Left cardiac atrium (tissue), 4 donors: ENCODE measurements around the gene CEP72. TPM values are rescaled to one million over a fixed set of nuclear protein-coding genes. Genes with fewer than 3 reads are reported as not detected.
"Not testable (repeated sequence)": the region's sequence is repeated elsewhere in the genome, so short reads cannot be mapped to it uniquely, and the experiment has no call there.

Source experiments
- ATAC-seq, 2 donors: fragments of 200-7000 bp; cut with Tn5 transposase; one replicate each; pipeline ENCODE4 v1.9.1; 2020; ENCODE audit warnings: mild to moderate bottlenecking in 2 of 2, moderate library complexity in 2 of 2
- DNase-seq: peaks from one replicate; pipeline ENCODE4 v3.0.0-alpha.2; 2020
- intact Hi-C, 2 donors: fragments of 100-400 bp; cut with DNase I; formaldehyde crosslinking; loops; one replicate each; pipeline versions ENCODE4 v1.14.1 to v1.15.1; 2022 to 2023
- total RNA-seq, 2 donors: library from RNA; stranded (reverse); fragmentation: NEBNext Ultra II Directional; extraction: Animal tissue kit (Norgen Biotek cat#: 25700); gene quantifications; one replicate each; pipeline ENCODE4 v1.2.1, GENCODE V29; 2021
- donor health status: DM: no; HTN: yes; CAD: no.
- donor health status: DM: no; HTN: yes; CAD: no; lungs with severe emphysema.
- donor health status: DM: yes; HTN: yes; CAD: no.
- donor health status: Dilated cardiomyopathy.

Gene CEP72
- total RNA-seq, 2 donors from 2014 or later = 1.4 to 2.5 TPM

- DNase-seq (no peak), ATAC-seq (no peak)
- intact Hi-C loops = no loop called here
Measured at GRCh38 chr5:626850-627249, 14.7 kb downstream of the CEP72 start.

GRCh38 chr5:627840-628239 lies 15.7 kb downstream of the CEP72 start:
- intact Hi-C loops = no loop called here
- no peak for ATAC-seq
- no peak for DNase-seq

GRCh38 chr5:628351-629205 lies 16.4 kb downstream of the CEP72 start:
- intact Hi-C loops, DNase-seq, ATAC-seq: not testable (repeated sequence)

DNA sequence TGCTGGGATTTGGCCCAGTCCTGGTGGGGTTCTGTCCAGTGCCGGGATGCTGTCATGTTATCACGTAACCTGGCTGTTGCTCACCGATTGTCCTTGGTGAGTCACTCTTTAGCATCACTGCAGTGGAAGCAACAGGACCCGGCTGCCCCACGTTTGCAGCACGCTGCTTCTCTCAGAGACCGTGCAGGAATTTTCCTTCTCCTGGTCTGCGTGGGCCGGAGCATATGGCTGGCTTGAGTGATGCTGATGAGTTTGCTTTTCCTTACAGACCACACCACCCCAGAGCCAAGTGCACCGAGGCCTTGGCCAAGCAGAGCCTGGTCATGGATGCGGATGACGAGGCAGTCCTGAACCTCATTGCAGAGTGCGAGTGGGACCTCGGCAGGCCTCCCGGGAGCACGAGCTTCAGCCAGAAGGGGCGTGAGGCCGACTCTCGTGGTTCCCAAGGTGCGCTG lies 21.4 kb downstream of the CEP72 start:
- no peak for DNase-seq
- ATAC-seq = no peak
- intact Hi-C loops = no loop called here

DNA sequence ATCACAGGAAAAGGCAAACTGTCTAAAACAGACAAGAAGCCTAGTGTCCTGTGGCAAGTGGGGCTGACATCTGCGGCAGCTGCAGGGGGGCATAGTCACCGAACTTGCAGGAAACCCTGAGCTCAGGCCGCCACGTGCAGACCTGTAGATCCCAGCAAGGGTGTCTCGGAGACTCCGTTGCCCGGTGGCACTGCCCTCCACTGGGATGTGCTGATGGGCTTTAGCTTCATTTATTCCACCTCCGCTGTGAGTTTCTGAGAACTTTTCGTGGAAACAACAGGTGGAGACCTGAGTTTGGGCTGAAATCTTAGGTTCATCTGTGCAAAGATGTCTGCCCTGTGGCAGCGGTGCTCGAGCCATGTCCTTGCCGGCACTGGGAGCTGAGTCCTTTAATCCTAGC lies 22.1 kb downstream of the CEP72 start:
- intact Hi-C loops = no loop called here
- DNase-seq (no peak), ATAC-seq (no peak)

- intact Hi-C loops = no loop called here
- ATAC-seq (no peak), DNase-seq (no peak)
Measured at GRCh38 chr5:635306-636055, 23.3 kb downstream of the CEP72 start.

DNA sequence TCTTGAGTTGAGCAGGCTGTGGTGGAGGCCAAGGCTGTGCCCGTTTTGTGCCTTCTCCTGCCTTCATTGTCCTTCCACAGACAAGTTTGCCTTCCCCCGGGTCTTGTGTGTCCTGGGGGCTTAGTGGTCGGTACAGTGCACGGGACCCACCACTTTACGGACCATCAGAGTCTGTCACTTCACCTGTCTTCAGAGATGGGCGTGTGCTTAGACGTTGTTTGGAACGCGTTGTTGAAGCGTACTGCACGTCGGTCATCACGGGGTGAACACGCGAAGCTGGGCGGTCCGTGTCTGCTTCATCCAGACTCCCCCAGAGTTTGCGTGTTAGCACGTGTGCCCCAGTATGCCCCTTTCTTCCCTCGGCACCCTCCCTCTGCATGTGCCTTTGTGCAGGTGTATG lies 24.8 kb downstream of the CEP72 start:
- ATAC-seq (no peak), DNase-seq (no peak)
- intact Hi-C loops = no loop called here

DNA sequence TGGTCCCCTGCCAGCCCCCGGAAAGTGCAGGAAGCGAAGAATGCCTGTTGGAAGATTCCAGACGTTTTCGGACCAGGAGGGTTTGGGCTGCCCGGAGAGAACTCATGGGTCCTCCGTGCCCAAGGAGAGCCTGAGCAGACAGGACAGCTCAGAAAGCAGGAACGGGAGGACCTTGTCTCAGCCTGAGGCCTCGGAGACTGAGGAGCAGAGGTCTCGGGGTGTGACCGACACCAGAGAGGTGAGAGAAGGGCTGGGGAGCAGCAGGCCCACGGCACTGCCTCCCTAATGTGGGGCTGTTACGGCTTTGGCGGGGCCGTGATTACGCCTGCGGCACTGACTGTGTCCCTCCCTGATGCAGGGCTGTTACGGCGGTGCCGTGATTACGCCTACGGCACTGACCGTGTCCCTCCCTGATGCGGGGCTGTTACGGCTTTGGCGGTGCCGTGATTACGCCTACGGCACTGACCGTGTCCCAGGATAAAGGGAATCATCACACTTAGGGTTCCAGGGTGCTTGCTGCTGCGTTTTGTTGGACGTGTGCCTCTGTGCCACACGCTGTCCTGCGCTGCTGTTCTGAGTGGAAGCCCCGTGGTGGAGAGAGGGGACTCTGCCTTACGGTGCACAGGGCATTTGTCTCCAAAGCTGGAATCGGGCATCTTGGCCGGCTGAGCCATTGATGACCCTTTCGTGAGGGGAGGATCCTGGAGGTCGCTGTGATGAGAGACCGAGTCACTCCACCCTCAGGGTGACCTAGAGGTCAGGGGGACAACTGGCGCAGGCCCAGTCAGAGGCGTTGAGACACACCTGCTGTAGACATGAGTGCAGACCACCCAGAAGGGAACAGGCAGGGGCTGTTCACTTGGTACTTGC lies 25.7 kb downstream of the CEP72 start:
- ATAC-seq (no peak), DNase-seq (no peak)
- intact Hi-C loops = no loop called here

- DNase-seq = no peak
- no peak for ATAC-seq
- intact Hi-C loops = no loop called here
Measured at GRCh38 chr5:638501-639252, 26.5 kb downstream of the CEP72 start.

DNA sequence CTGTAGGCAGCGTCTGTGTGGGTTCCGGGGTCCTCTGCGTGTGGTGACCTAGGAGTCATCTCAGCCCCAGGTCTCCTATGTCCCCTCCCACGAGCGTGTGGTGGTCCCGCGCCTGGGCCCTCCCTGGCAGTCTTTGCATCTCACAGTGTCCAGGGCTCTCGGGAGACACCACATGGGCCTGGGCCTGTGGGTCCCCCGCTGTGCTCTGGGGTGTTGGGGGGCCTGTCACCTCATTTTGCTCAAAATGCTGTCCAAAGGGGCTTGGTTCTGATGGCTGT lies 27.1 kb downstream of the CEP72 start:
- intact Hi-C loops = no loop called here
- no peak for DNase-seq
- no peak for ATAC-seq

DNA sequence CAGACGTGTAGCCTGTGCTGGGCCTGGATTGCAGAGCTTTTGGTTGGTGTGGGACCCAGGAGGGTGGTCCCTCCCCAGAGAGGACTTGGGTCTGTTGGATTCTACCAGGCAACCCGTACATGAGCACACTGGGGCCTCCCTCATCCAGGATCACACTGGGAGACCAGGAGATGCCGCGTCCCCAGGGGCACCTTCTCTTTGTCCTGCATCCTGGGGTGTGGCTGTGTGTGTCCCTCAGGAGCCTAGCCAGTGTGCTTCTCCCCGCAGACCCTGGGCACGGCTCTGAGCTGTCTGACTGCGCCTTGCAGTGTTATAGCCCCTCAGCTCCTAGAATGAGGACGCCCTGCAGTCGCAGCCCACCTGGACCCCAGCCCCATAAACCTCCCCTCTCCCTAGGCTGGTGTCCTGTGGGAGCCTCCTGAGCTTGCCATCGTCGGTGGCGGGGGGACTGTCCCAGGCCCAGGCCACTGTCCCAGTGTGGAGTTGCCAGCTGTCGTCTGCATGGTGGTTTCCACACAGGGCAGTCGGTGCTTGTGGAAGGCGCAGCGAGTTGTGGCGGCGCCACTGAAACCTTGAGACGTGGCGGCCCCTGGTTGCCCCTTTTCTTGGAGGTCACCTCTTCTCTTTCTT lies 27.6 kb downstream of the CEP72 start:
- ATAC-seq = no peak
- intact Hi-C loops = no loop called here
- DNase-seq = no peak

DNA sequence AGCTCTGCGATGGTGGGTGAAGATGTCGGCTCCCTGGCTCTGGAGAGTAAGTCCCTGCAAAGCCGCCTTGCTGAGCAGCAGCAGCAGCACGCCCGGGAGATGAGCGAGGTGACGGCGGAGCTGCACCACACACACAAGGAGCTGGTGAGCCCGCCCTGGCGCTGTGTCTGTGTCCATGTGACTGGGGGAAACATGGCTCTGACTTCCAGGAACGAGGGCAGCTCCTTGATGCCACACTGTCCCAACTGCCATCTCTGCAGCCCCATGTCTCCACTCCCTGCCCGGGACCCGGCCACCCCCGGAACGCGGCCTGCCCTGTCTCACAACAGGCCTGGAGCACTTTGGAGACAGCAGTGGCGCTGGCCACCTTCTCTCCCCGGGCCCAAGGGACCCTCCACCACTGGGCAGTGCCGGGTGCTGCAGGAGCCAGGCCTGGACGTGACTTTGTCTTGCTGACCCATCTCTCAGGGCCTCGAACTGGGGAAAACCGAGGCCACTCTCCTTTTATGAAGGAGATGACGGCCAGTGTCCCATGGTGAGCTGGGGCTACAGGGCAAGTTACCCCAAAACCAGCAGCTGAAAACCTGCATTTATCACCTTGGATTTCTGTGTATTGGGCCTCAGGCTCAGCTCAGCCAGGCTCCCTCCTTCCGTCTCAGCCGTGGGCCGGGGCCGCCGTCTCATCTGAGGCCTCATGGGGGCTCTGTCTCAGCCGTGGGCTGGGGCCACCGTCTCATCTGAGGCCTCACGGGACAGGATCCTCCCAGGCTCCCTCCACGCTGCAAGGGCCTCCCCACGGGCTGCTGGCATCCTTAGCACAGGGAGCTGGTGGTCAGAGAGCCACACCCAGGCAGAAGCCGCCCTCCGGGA lies 28.6 kb downstream of the CEP72 start:
- DNase-seq = no peak
- no peak for ATAC-seq
- intact Hi-C loops = no loop called here

GRCh38 chr5:641331-641765 lies 29.2 kb downstream of the CEP72 start:
- no peak for DNase-seq
- intact Hi-C loops = no loop called here
- ATAC-seq = no peak

- intact Hi-C loops = no loop called here
- DNase-seq (no peak), ATAC-seq (no peak)
Measured at GRCh38 chr5:642481-642880, 30.3 kb downstream of the CEP72 start.

DNA sequence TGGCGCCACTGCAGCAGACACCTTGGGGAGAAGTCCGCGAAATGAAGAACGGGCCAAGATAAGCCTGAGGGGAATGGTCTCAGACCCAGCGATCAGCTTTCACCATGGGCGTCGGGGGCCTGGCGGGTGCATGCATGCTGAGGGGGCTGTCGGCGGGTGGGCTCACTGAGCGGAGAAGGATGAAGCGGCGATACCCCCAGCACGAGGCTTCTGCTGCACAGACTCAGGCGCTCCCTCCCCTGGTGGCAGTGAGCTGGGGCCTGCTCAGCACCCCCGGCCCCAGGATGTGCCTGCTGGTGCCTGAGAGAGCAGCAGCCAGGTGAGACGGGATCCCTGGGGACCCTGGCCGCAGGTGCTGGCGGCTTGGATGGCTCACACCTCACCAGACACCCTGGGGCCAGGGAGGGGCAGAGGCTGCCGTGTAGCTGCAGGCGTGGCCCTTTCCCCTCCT lies 31.2 kb downstream of the CEP72 start:
- no peak for ATAC-seq

DNA sequence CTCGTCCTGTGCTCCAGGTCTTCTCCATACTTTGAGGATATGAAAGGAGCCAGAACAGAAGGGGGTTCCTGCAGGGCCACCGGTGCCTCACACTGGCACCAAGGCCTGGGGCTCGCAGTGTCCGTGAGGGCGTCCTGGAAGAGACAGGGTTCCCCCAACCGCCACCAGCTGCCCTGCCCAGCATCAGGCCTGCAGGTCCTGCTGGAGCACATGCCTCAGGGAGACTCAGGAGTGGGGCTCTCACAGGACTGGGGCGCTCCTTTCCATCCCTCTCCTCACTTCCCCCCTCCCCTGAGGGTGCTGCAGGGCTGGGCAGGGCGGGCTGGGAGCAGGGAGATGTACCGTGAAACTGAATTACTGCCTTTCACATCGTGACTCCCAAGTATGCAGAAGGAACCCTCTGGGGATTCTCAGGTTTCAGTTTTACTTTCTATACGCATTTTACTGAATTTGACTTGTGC lies 31.7 kb downstream of the CEP72 start:
- DNase-seq (no peak), ATAC-seq (no peak)
- intact Hi-C loops = no loop called here

More for the DNA sequence above, 31.2 kb downstream of the CEP72 start:
- no peak for DNase-seq
- intact Hi-C loops = no loop called here

DNA sequence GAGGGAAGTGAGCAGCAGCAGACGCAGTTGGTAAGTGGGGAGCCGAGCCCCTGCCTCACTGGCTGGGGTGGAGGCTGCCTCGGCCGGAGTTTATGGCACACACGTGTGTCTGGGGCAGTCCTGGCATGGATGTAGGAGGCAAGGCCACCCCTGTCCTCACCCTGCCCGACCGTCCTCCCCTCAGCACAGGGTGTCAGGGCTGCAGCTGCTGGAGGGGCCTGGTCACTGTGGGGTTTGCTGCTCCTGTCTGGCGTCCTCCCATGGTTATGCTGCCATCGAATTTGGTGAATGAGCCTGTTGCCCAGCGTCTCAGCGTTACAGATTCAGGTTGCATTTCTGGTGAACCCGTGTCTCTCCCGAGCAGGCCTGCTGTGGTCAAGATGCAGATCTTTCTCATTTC lies 32.4 kb downstream of the CEP72 start:
- intact Hi-C loops = no loop called here
- DNase-seq = no peak
- no peak for ATAC-seq

GRCh38 chr5:644971-645370 lies 32.8 kb downstream of the CEP72 start:
- no peak for DNase-seq
- intact Hi-C loops = no loop called here
- no peak for ATAC-seq
